Measurements from ENCODE around the gene AQP12A.

DNA sequence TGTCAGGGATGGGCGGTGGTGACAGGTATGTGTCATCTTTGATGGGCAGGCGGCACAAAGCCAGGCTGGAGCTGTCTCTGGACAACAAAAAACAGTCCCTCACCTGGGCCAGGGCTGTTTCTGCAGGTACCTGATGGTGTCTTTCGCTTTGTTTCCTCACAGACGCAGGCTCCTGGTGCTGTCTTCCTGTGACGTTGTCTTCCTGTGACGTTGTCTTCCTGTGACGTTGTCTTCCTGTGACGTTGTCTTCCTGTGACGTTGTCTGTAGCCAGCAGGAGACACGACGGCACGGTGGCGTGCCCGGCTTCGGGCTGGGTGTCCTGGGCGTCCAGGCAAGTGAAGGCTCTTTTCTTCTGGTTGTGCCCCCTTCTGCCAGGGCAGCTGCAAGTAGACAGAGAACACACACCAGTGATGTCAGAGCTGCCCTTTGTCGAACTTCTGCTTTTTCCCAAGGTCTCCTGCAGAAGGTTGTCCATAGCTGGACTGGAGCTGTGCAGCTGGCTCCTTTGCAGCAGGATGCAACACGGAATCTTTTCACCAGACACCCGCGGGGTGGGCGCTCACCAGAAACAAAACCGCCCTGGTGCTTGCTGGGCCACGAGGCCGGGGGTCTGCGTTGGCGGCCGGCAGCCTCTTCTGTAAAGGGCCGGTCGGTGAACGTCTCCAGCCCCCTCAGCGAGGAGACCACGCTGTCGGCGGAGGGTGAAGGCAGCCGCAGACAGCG, 45.3 kb upstream of the AQP12A start:
- TF ChIP-seq, protein P1, sequence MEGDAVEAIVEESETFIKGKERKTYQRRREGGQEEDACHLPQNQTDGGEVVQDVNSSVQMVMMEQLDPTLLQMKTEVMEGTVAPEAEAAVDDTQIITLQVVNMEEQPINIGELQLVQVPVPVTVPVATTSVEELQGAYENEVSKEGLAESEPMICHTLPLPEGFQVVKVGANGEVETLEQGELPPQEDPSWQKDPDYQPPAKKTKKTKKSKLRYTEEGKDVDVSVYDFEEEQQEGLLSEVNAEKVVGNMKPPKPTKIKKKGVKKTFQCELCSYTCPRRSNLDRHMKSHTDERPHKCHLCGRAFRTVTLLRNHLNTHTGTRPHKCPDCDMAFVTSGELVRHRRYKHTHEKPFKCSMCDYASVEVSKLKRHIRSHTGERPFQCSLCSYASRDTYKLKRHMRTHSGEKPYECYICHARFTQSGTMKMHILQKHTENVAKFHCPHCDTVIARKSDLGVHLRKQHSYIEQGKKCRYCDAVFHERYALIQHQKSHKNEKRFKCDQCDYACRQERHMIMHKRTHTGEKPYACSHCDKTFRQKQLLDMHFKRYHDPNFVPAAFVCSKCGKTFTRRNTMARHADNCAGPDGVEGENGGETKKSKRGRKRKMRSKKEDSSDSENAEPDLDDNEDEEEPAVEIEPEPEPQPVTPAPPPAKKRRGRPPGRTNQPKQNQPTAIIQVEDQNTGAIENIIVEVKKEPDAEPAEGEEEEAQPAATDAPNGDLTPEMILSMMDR (IDR thresholded peaks at IDR 0.05), result no peak
- TF ChIP-seq POLR2A (IDR thresholded peaks at IDR 0.05), result no peak
